GM10266 (cell line): Measurements from ENCODE around the gene NOL7.

Experiments used
- DNase-seq: peaks from one replicate; pipeline ENCODE4 v3.0.0; 2012; ENCODE audit errors: extremely low spot score
- CTCF ChIP-seq: IDR thresholded peaks from 2 replicates; pipeline ENCODE4 v1.5.1; 2012; ENCODE audit warnings: mild to moderate bottlenecking, low read depth; ENCODE audit not compliant: control insufficient read depth, insufficient read depth; ENCODE audit errors: missing control alignments

The NOL7 gene

DNA sequence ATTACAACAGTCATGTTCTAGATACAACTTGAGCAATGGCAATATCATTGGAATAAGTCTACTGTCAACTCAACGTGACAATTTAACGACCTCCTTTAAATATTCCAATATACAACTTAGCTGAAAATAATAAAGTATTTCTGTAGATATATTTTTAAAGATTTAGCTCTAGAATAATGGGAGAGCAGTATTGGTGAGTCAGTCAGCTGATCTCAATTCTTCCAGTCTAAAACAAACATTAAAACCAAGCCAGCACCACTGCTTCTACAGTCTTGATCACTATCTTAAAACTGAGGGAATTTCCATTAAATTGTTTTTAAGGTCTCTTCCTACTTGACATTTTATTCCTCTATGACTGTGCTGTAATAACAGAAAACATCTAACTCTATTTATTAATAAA is 38.2 kb downstream of the NOL7 start:
- no peak for DNase-seq
- no peak for TF ChIP-seq CTCF

DNA sequence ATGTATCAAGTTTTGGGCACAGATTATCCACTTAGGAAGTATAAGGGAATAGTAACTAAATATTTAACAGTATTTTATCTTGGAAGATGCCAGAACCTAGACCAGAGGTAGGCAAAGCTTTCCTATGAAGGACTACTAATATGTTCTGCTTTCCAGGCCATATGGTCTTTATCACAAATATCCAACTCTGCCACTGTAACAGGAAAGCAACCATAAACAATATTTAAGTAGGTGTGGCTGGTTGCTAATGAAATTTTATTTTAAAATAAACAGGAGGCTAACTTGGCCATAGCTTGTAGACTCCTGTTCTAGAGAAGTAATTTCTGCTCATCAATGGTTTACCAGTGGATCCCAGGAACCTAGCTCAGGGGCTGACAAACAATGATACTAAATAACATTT is 39.4 kb downstream of the NOL7 start:
- no peak for DNase-seq
- no peak for TF ChIP-seq CTCF

GRCh38 chr6:13655700-13656099 is 40.6 kb downstream of the NOL7 start:
- DNase-seq = no peak
- TF ChIP-seq CTCF = no peak

- no peak for DNase-seq
- TF ChIP-seq CTCF = no peak
These were observed 45.1 kb downstream of the NOL7 start for GRCh38 chr6:13660273-13660672.

- DNase-seq = no peak
- TF ChIP-seq CTCF = no peak
These were observed 45.8 kb downstream of the NOL7 start for GRCh38 chr6:13660893-13661292.

DNA sequence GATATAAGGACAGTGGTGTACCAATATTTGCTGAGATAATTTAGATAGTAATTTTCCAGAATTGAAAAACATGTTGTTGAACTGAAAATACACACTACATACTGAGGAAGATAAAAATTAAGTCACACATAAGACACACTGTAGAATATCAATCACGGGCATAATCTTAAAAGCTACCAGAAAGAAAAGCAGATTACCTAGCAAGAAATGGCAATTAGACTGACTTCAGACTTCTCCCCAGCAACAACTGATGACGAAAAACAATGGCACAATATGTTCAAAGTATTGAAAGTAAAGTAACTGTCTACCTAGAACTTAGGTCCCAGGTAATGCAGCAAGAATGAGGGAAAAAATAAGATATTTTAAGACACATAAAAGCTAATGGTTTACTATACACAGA is 46.5 kb downstream of the NOL7 start:
- no peak for TF ChIP-seq CTCF
- no peak for DNase-seq

DNA sequence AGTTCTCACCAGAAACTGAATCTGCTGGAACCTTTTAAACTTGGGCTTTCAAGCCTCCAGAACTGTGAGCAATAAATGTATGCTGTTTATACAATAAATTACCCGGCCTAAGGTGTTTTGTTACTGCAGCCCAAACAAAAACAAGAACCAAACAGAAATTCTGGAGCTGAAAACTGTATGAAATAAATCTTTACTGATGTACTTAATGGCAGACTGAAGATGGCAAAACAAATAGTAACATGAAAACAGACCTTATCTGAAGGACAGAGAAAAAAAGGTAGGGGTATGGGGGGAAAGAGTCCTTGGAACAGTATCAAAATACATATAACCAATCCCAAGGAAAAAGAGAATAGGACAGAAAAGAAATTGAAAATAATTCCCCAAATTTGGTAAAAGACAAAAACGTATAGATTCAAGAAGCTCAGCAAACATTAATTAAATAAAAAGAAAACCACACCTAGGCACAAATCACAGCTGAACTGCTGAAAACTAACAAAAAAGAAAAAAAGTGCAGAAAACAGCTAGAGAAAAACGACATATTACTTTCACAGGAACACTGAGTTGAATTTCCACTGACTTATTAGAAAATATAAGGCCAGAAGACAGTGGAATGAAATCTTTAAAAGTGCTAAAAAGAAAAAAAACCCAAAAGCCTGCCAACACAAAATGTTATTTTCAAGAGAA is 47.7 kb downstream of the NOL7 start:
- no peak for TF ChIP-seq CTCF
- DNase-seq = no peak
